ENCODE measurements around the gene CILP. TPM values are rescaled to one million over a fixed set of nuclear protein-coding genes. Genes with fewer than 3 reads are reported as not detected.
A peak's percentile ranks its signal among the peaks of the same experiment; 100 is the strongest.

The CILP gene
- total RNA-seq, 4 donors from 2014 or later = 5.4 to 49.9 (median 41.6) TPM

DNA sequence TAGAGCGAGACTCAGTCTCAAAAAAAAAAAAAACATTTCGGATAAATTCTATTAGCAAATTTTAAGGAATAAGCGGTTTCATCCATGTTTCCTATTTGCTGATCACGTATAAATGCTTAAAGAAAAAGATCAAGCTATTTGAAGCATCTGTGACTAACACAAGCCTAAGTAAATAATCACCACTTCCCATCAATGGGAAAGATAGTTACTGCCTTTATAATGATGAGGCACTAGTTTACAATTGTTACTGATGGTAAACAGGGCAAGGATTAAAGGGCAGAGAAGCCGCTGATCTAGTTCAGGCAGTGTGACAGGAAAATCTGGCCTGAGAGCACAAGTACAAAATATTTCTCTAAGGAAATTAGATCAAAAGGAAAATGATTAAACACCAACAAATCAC, 39.8 kb downstream of the CILP start:
- TF ChIP-seq, protein P1, sequence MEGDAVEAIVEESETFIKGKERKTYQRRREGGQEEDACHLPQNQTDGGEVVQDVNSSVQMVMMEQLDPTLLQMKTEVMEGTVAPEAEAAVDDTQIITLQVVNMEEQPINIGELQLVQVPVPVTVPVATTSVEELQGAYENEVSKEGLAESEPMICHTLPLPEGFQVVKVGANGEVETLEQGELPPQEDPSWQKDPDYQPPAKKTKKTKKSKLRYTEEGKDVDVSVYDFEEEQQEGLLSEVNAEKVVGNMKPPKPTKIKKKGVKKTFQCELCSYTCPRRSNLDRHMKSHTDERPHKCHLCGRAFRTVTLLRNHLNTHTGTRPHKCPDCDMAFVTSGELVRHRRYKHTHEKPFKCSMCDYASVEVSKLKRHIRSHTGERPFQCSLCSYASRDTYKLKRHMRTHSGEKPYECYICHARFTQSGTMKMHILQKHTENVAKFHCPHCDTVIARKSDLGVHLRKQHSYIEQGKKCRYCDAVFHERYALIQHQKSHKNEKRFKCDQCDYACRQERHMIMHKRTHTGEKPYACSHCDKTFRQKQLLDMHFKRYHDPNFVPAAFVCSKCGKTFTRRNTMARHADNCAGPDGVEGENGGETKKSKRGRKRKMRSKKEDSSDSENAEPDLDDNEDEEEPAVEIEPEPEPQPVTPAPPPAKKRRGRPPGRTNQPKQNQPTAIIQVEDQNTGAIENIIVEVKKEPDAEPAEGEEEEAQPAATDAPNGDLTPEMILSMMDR (IDR thresholded peaks at IDR 0.05 in 4 of 5, conservative IDR thresholded peaks at IDR 0.05 in 1 of 5) = no peak
- no peak for TF ChIP-seq POLR2A (IDR thresholded peaks at IDR 0.05)
- in situ Hi-C loops (cut with MboI; ENCODE audit: low sequenced_read_pairs in 4 of 4) = no loop called here
- peaks cover 0 to 46% of the 10 kb centered on the region in 2 donors for H3K36me3 ChIP-seq
- intact Hi-C loops (cut with DNase I; ENCODE audit: low total_unique reads) = no loop called here
- H3K4me3 ChIP-seq = no peak overlapping the region
- no peaks in the 10 kb centered on the region for H3K9me3 ChIP-seq
- no peaks in the 10 kb centered on the region for H3K27me3 ChIP-seq
- DNase-seq = no peak
- no peak overlapping the region for H3K27ac ChIP-seq
- peaks cover 0 to under 1% of the 10 kb centered on the region in 2 donors for H3K4me1 ChIP-seq
- no peak for ATAC-seq

GRCh38 chr15:65165875-65166274, 45.4 kb downstream of the CILP start:
- Histone ChIP-seq H3K9me3 (no peaks in the 10 kb centered on the region), H3K4me3 (no peak overlapping the region), H3K27me3 (no peaks in the 10 kb centered on the region), H3K36me3 (peaks cover 0 to 35% of the 10 kb centered on the region in 2 donors), H3K4me1 (peaks cover 23 to 26% of the 10 kb centered on the region in 2 donors), H3K27ac (peak overlapping the region in 1 of 4 donors; percentile 37)
- in situ Hi-C loops (cut with MboI; ENCODE audit: low sequenced_read_pairs in 4 of 4) = no loop called here
- TF ChIP-seq, protein P1 (IDR thresholded peaks at IDR 0.05 in 4 of 5, conservative IDR thresholded peaks at IDR 0.05 in 1 of 5) = no peak
- no peak for TF ChIP-seq POLR2A (IDR thresholded peaks at IDR 0.05)
- intact Hi-C loops (cut with DNase I; ENCODE audit: low total_unique reads) = no loop called here
- no peak for ATAC-seq
- DNase-seq = no peak

- Histone ChIP-seq H3K27ac (peak overlapping the region in 3 of 4 donors; percentile 2 to 66 (median 45)), H3K4me1 (peaks cover 23 to 26% of the 10 kb centered on the region in 2 donors), H3K27me3 (no peaks in the 10 kb centered on the region), H3K9me3 (no peaks in the 10 kb centered on the region), H3K4me3 (no peak overlapping the region), H3K36me3 (peaks cover 0 to 26% of the 10 kb centered on the region in 2 donors)
- in situ Hi-C loops (cut with MboI; ENCODE audit: low sequenced_read_pairs in 4 of 4) = no loop called here
- DNase-seq = no peak
- no peak for ATAC-seq
- TF ChIP-seq, protein P1 (IDR thresholded peaks at IDR 0.05 in 4 of 5, conservative IDR thresholded peaks at IDR 0.05 in 1 of 5) = no peak
- TF ChIP-seq POLR2A (IDR thresholded peaks at IDR 0.05) = no peak
- intact Hi-C loops (cut with DNase I; ENCODE audit: low total_unique reads) = no loop called here
Measured at GRCh38 chr15:65164139-65164538, 47.1 kb downstream of the CILP start.

- Histone ChIP-seq H3K36me3 (peaks cover 2 to 29% of the 10 kb centered on the region in 2 donors), H3K4me3 (no peak overlapping the region), H3K9me3 (no peaks in the 10 kb centered on the region), H3K27me3 (no peaks in the 10 kb centered on the region), H3K4me1 (peaks cover 23 to 26% of the 10 kb centered on the region in 2 donors), H3K27ac (peak overlapping the region; percentile 45 to 66 (median 58))
- in situ Hi-C loops (cut with MboI; ENCODE audit: low sequenced_read_pairs in 4 of 4) (no loop called here), intact Hi-C loops (cut with DNase I; ENCODE audit: low total_unique reads) (loop anchor here (2.0 kb wide), 1 partner anchor 22 kb away; the partner anchor contains the start of gene CLPX)
- peak in 1 of 2 donors; percentile 42 for DNase-seq
- ATAC-seq = peak; percentile 98 to 99
- TF ChIP-seq POLR2A (IDR thresholded peaks at IDR 0.05) = no peak
- TF ChIP-seq, protein P1 (IDR thresholded peaks at IDR 0.05 in 4 of 5, conservative IDR thresholded peaks at IDR 0.05 in 1 of 5) = no peak
Measured at GRCh38 chr15:65163041-65163440, 48.2 kb downstream of the CILP start.

DNA sequence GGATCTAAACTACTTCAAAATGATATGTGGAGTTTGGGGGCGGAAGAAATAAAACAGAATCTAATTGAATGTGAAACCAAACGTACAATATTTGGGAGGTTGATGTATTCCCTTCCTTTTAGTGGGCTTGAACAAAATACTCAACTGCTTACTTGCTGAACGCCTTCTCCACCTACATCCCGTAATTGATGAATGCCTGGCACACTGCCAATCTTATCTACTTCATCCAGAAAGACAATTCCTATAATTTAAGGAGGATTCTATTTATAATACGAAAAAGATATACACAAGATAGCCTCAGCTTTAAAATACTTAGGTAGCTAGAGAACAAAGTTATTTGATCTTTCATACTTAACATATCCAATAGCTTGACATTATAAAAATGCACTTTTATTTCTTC, 54.6 kb downstream of the CILP start:
- no peaks in the 10 kb centered on the region for H3K9me3 ChIP-seq
- in situ Hi-C loops (cut with MboI; ENCODE audit: low sequenced_read_pairs in 4 of 4) = no loop called here
- ATAC-seq (no peak), DNase-seq (no peak)
- H3K27ac ChIP-seq = no peak overlapping the region
- TF ChIP-seq, protein P1 (IDR thresholded peaks at IDR 0.05 in 4 of 5, conservative IDR thresholded peaks at IDR 0.05 in 1 of 5) = no peak
- TF ChIP-seq POLR2A (IDR thresholded peaks at IDR 0.05) = no peak
- H3K4me3 ChIP-seq = no peak overlapping the region
- intact Hi-C loops (cut with DNase I; ENCODE audit: low total_unique reads) = no loop called here
- H3K4me1 ChIP-seq = peaks cover 0 to under 1% of the 10 kb centered on the region in 2 donors
- peaks cover 15 to 70% of the 10 kb centered on the region in 2 donors for H3K36me3 ChIP-seq
- no peaks in the 10 kb centered on the region for H3K27me3 ChIP-seq

Data from gastrocnemius medialis (tissue), 4 donors.